HG02610 (cell line): ENCODE results near the gene CFB.

ENCODE experiments used
- ATAC-seq: cut with Tn5 transposase; IDR thresholded peaks from one replicate; pipeline ENCODE4 v1.9.1; 2021; ENCODE audit warnings: mild to moderate bottlenecking, moderate library complexity; ENCODE audit not compliant: unreplicated experiment

CFB gene

DNA sequence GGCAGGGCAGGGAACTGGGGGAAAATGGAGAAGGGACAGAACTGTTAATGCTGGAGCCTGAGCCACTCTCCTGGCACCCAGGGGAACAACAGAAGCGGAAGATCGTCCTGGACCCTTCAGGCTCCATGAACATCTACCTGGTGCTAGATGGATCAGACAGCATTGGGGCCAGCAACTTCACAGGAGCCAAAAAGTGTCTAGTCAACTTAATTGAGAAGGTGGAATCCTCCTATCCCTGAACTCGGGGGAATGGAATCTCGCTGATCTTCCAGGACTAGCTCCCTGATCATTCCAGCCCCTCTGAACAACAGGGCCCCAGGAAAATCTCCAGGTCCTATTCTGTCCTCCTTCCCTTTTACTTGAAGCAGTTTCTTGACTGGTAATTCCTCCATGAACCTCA is 2.0 kb downstream of the CFB start:
- ATAC-seq = no peak

DNA sequence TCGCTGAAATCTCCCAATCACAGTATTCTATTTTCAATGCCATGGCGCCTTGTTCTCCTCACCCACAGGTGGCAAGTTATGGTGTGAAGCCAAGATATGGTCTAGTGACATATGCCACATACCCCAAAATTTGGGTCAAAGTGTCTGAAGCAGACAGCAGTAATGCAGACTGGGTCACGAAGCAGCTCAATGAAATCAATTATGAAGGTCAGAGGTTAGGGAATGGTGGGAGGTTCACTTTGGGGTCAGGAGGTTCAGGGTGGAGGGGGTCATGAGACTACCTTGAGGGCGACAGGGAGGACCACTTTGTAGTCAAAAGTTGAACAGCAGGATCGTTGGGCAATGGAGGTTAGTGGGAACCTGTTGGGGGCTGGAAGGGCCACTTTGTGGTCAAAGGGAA is 2.4 kb downstream of the CFB start:
- ATAC-seq = no peak

- no peak for ATAC-seq
These were observed 3.0 kb downstream of the CFB start for GRCh38 chr6:31948753-31949413.

- no peak for ATAC-seq
These were observed 4.1 kb downstream of the CFB start for GRCh38 chr6:31949926-31950548.

GRCh38 chr6:31952140-31952805 is 6.4 kb downstream of the CFB start:
- ATAC-seq = no peak

- no peak for ATAC-seq
These were observed 7.0 kb downstream of the CFB start for GRCh38 chr6:31952890-31953289.

DNA sequence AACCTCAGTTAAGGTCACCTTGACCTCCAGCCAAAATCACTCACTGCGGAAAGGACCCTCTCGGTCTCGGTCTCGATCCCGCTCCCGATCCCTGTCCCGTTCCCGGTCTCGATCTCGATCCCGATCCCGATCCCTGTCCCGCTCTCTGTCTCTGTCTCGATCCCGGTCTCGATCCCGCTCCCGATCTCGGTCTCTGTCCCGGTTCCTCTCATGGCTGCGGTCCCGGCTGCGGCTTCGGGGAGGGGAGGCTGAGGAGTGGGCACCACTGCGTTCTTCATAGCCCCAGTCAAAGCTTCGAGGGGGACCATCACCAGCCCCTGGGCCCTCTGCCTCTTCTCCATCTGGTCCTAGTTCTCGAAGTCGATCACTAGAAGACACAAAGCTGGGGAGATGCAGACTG is 8.6 kb downstream of the CFB start:
- no peak for ATAC-seq

DNA sequence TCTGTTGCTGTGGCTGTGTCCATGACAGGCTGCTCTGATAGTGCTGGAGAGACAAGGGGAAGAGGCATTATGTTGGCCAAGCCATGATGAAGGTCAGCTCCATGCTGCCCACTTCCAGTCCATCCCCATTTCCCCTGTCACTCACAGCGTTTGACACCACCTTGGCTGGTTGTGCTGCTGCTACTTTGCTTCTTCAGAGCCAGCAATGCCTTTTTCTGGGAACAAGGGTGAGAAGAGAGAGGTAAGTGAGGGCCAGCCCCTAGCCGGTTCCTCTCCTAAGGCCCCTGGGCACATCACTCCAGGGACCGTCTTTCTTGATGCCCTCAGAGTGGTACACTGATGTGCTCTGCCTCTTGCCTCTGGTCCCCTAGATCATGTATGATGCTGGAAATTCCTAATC is 10.9 kb downstream of the CFB start:
- no peak for ATAC-seq

GRCh38 chr6:31958412-31958740 is 12.5 kb downstream of the CFB start:
- no peak for ATAC-seq

DNA sequence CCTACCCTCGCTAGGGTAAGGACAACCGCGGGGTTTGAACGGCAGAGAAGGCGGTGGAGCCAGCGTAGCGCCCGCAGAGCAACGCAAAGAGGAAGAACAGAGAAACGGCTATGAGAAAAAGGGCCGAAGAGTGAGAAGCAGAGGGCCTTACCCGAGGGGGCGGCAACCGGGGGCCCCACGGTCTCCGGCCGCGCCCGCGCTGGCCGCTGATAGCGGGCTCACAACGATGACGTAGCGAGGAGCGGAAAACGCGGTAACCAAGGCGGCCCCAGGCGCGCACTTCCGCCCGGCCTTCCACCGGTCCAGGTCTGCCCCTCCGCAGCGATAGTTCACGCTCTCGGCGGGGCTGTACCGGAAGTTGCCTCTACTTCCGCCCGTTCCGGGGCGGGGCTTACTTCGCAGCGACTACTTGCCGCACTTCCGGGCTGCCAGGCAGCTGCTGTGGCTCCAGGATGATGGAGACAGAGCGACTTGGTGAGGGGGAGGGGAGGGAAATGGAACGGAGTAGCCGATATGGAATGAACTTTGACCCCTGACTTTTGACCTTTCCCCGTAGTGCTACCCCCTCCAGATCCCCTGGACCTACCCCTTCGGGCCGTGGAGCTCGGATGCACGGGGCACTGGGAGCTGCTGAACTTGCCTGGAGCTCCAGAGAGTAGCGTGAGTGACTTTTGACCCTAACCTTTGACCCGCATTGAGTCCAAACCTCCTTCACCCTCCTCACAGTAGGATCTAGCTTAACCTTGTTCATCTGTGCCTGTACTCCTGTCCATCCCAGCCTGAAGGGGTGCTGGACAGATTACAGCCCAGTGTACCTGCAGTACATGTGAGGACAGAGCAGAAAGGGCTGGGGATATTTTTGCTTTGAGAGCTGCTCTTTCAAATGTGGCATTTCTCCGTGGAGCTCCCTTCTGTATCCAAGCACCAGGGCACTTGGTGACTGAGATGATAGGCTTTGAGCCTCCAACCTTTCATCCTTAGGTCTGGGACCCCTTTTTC is 13.1 kb downstream of the CFB start, which contains the start of the genes NELFE and SKIC2:
Gene NELFE, minus strand, starts transcription at position 231 of the 999 bp plus-strand sequence. CDS start 525 bp downstream, outside the sequence.
Gene SKIC2, plus strand, starts transcription at position 435 of the 999 bp plus-strand sequence. Its CDS starts 18 bp downstream, at position 453.
- peak; percentile 95 for ATAC-seq

DNA sequence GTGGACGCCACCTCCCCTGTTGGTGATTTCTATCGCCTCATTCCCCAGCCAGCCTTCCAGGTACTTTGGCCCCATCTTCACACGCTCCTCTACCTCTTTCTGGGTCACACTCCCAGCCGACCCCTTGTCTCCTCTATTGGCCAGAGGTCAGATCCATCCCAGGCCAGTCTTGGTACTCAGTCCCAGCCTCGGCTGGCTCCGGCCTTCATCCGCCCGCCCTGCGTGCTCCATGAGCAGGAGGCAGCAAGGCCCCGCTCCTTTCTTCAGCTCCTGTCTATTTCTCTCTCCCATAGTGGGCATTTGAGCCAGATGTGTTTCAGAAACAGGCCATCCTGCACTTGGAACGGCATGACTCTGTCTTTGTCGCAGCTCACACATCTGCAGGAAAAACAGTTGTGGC is 15.7 kb downstream of the CFB start:
- ATAC-seq = no peak

GRCh38 chr6:31963921-31964320 is 18.0 kb downstream of the CFB start:
- ATAC-seq = no peak

GRCh38 chr6:31965700-31966099 is 19.8 kb downstream of the CFB start:
- ATAC-seq = no peak

DNA sequence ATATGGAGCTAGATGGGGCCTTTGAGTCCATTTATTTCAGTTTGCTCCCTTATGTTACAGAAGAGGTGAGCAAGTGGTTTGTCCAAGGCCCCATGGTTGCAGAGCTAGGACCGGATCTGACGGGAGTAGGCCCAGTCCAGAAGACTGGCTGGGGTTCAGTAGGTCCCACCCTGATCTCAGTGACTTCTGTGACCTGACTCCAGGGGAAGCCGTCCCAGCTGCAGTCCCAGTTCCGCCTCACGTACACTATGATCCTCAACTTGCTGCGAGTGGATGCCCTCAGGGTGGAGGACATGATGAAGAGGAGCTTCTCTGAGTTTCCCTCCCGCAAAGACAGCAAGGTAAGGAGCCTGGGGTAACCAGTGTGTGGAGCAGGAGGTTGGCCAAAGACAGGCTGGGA is 20.6 kb downstream of the CFB start:
- no peak for ATAC-seq

DNA sequence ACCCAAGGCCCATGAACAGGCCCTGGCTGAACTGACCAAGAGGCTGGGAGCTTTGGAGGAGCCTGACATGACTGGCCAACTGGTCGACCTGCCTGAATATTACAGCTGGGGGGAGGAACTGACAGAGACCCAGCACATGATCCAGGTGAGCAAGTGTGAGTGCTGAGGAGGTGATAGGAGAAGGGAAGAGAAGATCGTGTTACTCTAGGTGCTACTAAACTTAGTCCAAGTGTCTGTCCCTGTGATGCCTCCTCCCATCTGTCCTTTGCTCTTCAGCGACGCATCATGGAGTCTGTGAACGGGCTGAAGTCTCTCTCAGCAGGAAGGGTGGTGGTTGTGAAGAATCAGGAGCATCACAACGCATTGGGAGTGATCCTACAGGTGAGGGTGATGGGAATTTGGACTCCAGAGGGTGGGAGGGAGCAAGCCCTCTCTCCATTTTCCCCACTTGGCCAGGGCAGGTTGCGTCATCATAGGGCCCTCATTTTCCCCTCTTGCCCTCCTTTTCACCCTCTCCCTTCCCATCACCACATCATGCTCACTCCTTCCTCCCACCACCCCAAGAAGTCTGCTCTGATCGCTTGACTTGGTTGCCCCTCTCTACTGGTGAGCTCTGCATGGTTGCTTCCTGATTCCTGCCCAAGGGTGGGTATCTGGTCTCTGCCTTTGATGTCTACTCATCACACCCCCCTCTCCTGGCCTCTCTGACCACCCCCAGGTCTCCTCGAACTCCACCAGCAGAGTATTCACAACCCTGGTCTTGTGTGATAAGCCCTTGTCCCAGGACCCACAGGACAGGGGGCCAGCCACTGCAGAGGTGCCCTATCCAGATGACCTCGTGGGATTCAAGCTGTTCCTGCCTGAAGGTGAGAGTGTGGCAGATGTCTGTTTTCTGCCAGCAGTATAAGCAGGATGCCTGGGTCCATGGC is 21.4 kb downstream of the CFB start:
- no peak for ATAC-seq

DNA sequence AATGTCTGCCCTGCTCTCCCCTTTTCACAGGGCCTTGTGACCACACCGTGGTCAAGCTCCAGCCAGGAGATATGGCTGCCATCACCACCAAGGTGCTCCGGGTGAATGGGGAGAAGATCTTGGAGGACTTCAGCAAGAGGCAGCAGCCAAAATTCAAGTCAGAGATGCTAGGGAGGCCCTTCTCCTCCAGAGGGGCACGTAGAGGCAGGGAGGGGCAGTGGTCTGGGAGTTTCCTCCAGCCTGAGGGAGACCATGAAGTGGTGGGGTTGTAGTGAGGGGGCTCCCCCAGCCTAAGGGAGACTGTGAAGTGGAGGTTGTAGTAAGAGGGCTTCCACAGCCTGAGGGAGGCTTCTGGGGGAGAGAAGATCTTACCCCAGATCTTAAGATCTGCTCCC is 22.0 kb downstream of the CFB start:
- ATAC-seq = no peak

- no peak for ATAC-seq
These were observed 22.4 kb downstream of the CFB start for GRCh38 chr6:31968326-31968725.

- ATAC-seq = no peak
These were observed 23.2 kb downstream of the CFB start for GRCh38 chr6:31968791-31969711.
